Heart right ventricle (tissue), 16 donors: ENCODE measurements around the gene ARHGAP23. TPM values are rescaled to one million over a fixed set of nuclear protein-coding genes. Genes with fewer than 3 reads are reported as not detected.
A peak's percentile ranks its signal among the peaks of the same experiment; 100 is the strongest.

Experiments
- ATAC-seq, 8 donors: fragments of 200-7000 bp; cut with Tn5 transposase; one replicate each; pipeline ENCODE4 v1.9.1; 2020; ENCODE audit warnings: mild to moderate bottlenecking in 8 of 8, moderate library complexity in 8 of 8, moderate number of reproducible peaks in 1 of 8
- DNase-seq, 2 donors: peaks; one replicate each; pipeline ENCODE4 v3.0.0-alpha.2; 2020
- H3K27ac ChIP-seq, 10 donors: fragments of 200-600 bp; sonication (generic) in 2 of 10; one replicate each; pipeline versions ENCODE4 v1.5.0 to v1.8.0; 2020 to 2022; ENCODE audit warnings: mild to moderate bottlenecking in 3 of 10
- H3K27me3 ChIP-seq, 7 donors: fragments of 200-600 bp; one replicate each; pipeline ENCODE4 v1.8.0; 2021 to 2022; ENCODE audit warnings: mild to moderate bottlenecking in 2 of 7
- H3K36me3 ChIP-seq, 9 donors: fragments of 200-600 bp; sonication (generic) in 1 of 9; one replicate each; pipeline versions ENCODE4 v1.5.0 to v1.8.0; 2020 to 2022; ENCODE audit warnings: mild to moderate bottlenecking in 2 of 9
- H3K4me1 ChIP-seq, 9 donors: fragments of 200-600 bp; sonication (generic) in 1 of 9; one replicate each; pipeline versions ENCODE4 v1.5.0 to v1.8.0; 2020 to 2022; ENCODE audit warnings: mild to moderate bottlenecking in 4 of 9
- H3K4me3 ChIP-seq, 10 donors: fragments of 200-600 bp; sonication (generic) in 2 of 10; one replicate each; pipeline versions ENCODE4 v1.5.0 to v1.8.0; 2020 to 2022; ENCODE audit warnings: mild to moderate bottlenecking in 7 of 10, moderate library complexity in 2 of 10
- H3K9me3 ChIP-seq, 11 donors: fragments of 200-600 bp in 10 of 11; sonication (generic) in 2 of 11; one replicate each; pipeline versions ENCODE4 v1.5.0 to v1.8.0; 2013 to 2022; ENCODE audit warnings: mild to moderate bottlenecking in 2 of 11, control low read depth in 1 of 11, moderate library complexity in 1 of 11
- WGBS, 2 donors: extraction: QIAGEN DNeasy Blood & Tissue Kit; methylation state at CpG; one replicate each; pipeline ENCODE4 v1.1.7; 2013; ENCODE audit warnings: inconsistent platforms in 1 of 2; 5-methylcytosine and 5-hydroxymethylcytosine counted together
- intact Hi-C, 10 donors: fragments of 100-400 bp; cut with DNase I; formaldehyde crosslinking; loops; one replicate each; pipeline versions ENCODE4 v1.11.1 to v1.14.2; 2022
- polyA plus RNA-seq, 2 donors: library from polyadenylated mRNA; stranded (reverse); fragments of 200-250 nt; gene quantifications; one replicate each; pipeline ENCODE4 v1.2.3, GENCODE V29; 2013
- total RNA-seq, 10 donors: library from RNA; stranded (reverse); fragmentation: NEBNext Ultra II Directional in 3 of 10; extraction: Animal tissue kit (Norgen Biotek cat#: 25700) in 3 of 10; gene quantifications; one replicate each; pipeline versions ENCODE4 v1.2.1 to v1.2.4, GENCODE V29; 2021 to 2023
- TF ChIP-seq, protein P1 (sequence below), 9 donors: fragments of 200-600 bp; sonication (generic) in 2 of 9; IDR thresholded peaks; one replicate each; pipeline versions ENCODE4 v1.5.0 to v1.8.0; 2021 to 2022; ENCODE audit warnings: antibody characterized with exemption in 9 of 9, mild to moderate bottlenecking in 5 of 9, moderate library complexity in 1 of 9
- donor health status: Arrhythmogenic right ventricular cardiomyopathy.
- donor health status: ischemic (EF 13 %, LVEDD 7.1; RV severe dilation, severe dysfunction).
- donor health status: healthy with polysubstance abuse.
- donor health status: DM: no; HTN: yes; CAD: no.
- donor health status: DM: no; HTN: no; CAD: no.
- donor health status: ischemic (EF 25% LVEDD 6.9; RV normal size, moderate dysfunction).
- donor health status: ischemic (EF 25% LVEDD 5.7; RV mildly dilated, moderate dysfunction).
- donor health status: healthy.
- donor health status: DM: yes; HTN: yes; CAD: no.
- donor health status: Ischemic cardiomyopathy.
- donor health status: ischemic (EF 35%, LVEDD 5.7; RV mildly dilated, moderate dysfunction).
- donor health status: nonischemic (EF 11% LVEDD 7.7; RV severe dilation, severe dysfunction).
- donor health status: DM: yes; HTN: yes; CAD: no.
- donor health status: PGD.
- donor health status: ischemic (EF 29% LVEDD 5.4; RV normal size, mild dysfunction).
- donor health status: nonischemic (EF 23%, LVEDD 6.1; RV moderate dilation, normal function).

The ARHGAP23 gene
- total and polyA plus RNA-seq, 12 donors = 31.5 to 78.4 (median 63.1) TPM

DNA sequence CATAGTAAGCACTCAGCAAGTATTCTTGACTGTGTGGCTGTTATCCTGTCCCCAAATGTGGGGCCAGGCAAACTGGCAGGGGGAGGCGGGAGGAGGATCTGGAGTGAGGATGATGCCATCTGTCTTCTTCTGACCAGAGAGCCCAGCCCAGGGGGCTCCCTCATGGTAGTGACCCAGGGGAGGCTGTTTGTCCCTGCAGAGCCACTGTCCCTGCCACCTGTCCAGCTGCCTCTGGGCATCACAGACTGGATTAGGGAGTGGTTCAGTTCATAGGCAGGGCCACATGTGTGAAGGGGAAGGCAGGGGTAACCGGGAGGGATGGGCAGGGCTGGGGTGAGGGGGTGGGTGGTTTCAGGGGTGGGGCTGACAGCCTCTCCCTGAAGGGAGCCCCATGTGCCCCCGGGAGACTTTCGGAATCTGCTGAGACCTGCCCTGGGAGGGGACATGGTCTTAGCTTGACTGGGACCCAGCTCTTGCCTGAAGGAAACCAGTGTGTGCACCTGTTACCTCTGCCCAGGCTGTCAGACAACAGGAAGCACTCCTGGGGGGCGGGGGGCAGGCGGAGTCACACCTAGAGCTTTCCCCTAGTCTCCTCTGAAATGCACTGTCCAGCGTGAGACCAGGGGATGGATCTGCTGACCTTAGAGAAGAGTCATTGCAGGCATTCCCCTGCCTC lies 15.2 kb downstream of the ARHGAP23 start:
- H3K9me3 ChIP-seq = no peaks in the 10 kb centered on the region
- no peaks in the 10 kb centered on the region for H3K27me3 ChIP-seq
- H3K4me1 ChIP-seq = peaks cover 14 to 81% (median 63%) of the 10 kb centered on the region in 9 donors
- peak overlapping the region in 8 of 10 donors; percentile 70 to 91 (median 80) for H3K27ac ChIP-seq
- 54 to 62% methylated on average over 7 of the region's 7 CpGs for WGBS, 2 donors
- intact Hi-C loops = loop anchor here in 9 of 10 donors (2.0 to 5.0 kb wide), 6 partner anchors 19 to 44 kb away; no protein-coding TSS in a partner anchor
- ATAC-seq (peak in 1 of 8 donors; percentile 1), DNase-seq (no peak)
- no peaks in the 10 kb centered on the region for H3K36me3 ChIP-seq
- H3K4me3 ChIP-seq = no peak overlapping the region
- TF ChIP-seq, protein P1, sequence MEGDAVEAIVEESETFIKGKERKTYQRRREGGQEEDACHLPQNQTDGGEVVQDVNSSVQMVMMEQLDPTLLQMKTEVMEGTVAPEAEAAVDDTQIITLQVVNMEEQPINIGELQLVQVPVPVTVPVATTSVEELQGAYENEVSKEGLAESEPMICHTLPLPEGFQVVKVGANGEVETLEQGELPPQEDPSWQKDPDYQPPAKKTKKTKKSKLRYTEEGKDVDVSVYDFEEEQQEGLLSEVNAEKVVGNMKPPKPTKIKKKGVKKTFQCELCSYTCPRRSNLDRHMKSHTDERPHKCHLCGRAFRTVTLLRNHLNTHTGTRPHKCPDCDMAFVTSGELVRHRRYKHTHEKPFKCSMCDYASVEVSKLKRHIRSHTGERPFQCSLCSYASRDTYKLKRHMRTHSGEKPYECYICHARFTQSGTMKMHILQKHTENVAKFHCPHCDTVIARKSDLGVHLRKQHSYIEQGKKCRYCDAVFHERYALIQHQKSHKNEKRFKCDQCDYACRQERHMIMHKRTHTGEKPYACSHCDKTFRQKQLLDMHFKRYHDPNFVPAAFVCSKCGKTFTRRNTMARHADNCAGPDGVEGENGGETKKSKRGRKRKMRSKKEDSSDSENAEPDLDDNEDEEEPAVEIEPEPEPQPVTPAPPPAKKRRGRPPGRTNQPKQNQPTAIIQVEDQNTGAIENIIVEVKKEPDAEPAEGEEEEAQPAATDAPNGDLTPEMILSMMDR (IDR thresholded peaks at IDR 0.05) = no peak

- Histone ChIP-seq H3K27me3 (no peaks in the 10 kb centered on the region), H3K4me3 (peak overlapping the region in 3 of 10 donors; percentile 9 to 17 (median 13)), H3K36me3 (no peaks in the 10 kb centered on the region), H3K9me3 (no peaks in the 10 kb centered on the region), H3K4me1 (peaks cover 17 to 81% (median 65%) of the 10 kb centered on the region in 9 donors), H3K27ac (peak overlapping the region in 7 of 10 donors; percentile 70 to 91 (median 81))
- DNase-seq = peak; percentile 73 to 75
- TF ChIP-seq, protein P1 (IDR thresholded peaks at IDR 0.05) = peak; percentile 80 to 96 (median 88)
- 4 to 6% methylated on average over 14 of the region's 14 CpGs for WGBS, 2 donors
- intact Hi-C loops = loop anchor here in 9 of 10 donors (2.0 to 5.0 kb wide), 5 partner anchors 33 to 43 kb away; no protein-coding TSS in a partner anchor
- peak; percentile 63 to 78 (median 70) for ATAC-seq
These were observed 15.9 kb downstream of the ARHGAP23 start for GRCh38 chr17:38444151-38444550.

- intact Hi-C loops = loop anchor here in 1 of 10 donors (5.0 kb wide), 1 partner anchor 35 kb away; no protein-coding TSS in a partner anchor
- H3K4me3 ChIP-seq = no peak overlapping the region
- H3K36me3 ChIP-seq = no peaks in the 10 kb centered on the region
- no peaks in the 10 kb centered on the region for H3K9me3 ChIP-seq
- TF ChIP-seq, protein P1 (IDR thresholded peaks at IDR 0.05) = no peak
- WGBS, 2 donors = 49 to 61% methylated on average over 2 of the region's 2 CpGs
- H3K27ac ChIP-seq = peak overlapping the region in 9 of 10 donors; percentile 23 to 91 (median 62)
- DNase-seq = no peak
- peaks cover 31 to 81% (median 73%) of the 10 kb centered on the region in 9 donors for H3K4me1 ChIP-seq
- peaks cover 0 to 12% (median 0%) of the 10 kb centered on the region in 7 donors for H3K27me3 ChIP-seq
- no peak for ATAC-seq
These were observed 19.3 kb downstream of the ARHGAP23 start for GRCh38 chr17:38447502-38448085.

DNA sequence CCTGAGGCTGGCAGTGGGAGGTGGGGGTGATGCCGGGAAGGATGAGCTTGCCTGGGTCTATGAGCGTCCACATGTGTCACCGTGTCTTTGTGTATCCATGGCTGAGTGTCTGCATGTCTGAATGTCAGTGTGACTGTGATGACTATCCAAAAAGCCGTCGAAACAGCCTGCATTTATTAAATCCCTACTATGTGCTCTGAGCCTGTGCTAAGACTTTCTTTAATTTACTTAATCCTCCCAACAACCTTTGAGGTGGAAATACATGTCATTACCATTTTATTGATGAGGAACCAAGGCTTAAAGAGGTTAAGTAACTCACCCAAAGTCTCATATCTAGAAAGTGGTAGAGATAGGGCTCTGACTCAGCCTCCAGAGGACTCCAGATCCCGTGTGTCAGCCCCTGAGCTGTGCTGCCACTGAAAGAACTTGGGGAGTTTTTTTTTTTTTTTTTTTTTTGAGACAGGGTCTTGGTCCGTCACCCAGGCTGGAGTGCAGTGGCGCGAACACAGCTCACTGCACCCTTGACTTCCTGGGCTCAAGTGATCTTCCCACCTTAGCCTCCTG lies 20.0 kb downstream of the ARHGAP23 start:
- H3K27ac ChIP-seq = peak overlapping the region in 8 of 10 donors; percentile 46 to 91 (median 74)
- intact Hi-C loops = loop anchor here in 1 of 10 donors (5.0 kb wide), 1 partner anchor 34 kb away; no protein-coding TSS in a partner anchor
- DNase-seq (no peak), ATAC-seq (no peak)
- peaks cover 34 to 81% (median 72%) of the 10 kb centered on the region in 9 donors for H3K4me1 ChIP-seq
- TF ChIP-seq, protein P1 (IDR thresholded peaks at IDR 0.05) = no peak
- H3K27me3 ChIP-seq = peaks cover 0 to 19% (median 0%) of the 10 kb centered on the region in 7 donors
- 58 to 61% methylated on average over 9 of the region's 9 CpGs for WGBS, 2 donors
- no peaks in the 10 kb centered on the region for H3K36me3 ChIP-seq
- H3K9me3 ChIP-seq = no peaks in the 10 kb centered on the region
- H3K4me3 ChIP-seq = no peak overlapping the region
